ENCODE measurements around the gene CD22.
"Not testable (repeated sequence)": the region's sequence is repeated elsewhere in the genome, so short reads cannot be mapped to it uniquely, and the experiment has no call there.

CD22 gene

GRCh38 chr19:35359395-35359794 is 30.4 kb downstream of the CD22 start:
- not testable (repeated sequence) for DNase-seq

GRCh38 chr19:35360081-35360480 is 31.1 kb downstream of the CD22 start:
- DNase-seq: not testable (repeated sequence)

GRCh38 chr19:35360880-35361420 is 32.0 kb downstream of the CD22 start:
- no peak for DNase-seq

- no peak for DNase-seq
These were observed 33.4 kb downstream of the CD22 start for GRCh38 chr19:35362261-35363000.

GRCh38 chr19:35363001-35363590 is 34.1 kb downstream of the CD22 start:
- no peak for DNase-seq

- no peak for DNase-seq
These were observed 34.9 kb downstream of the CD22 start for GRCh38 chr19:35363711-35364425.

- DNase-seq: no peak
These were observed 36.3 kb downstream of the CD22 start for GRCh38 chr19:35365303-35365702.

- no peak for DNase-seq
These were observed 39.4 kb downstream of the CD22 start for GRCh38 chr19:35368378-35368777.

GRCh38 chr19:35369522-35369921 is 40.5 kb downstream of the CD22 start:
- no peak for DNase-seq

GRCh38 chr19:35370722-35371121 is 41.7 kb downstream of the CD22 start, which contains the start of gene GPR42:
Gene GPR42, plus strand, starts transcription at chr19:35371068. Its CDS starts 292 bp downstream, at chr19:35371360.
- no peak for DNase-seq

- no peak for DNase-seq
These were observed 44.5 kb downstream of the CD22 start for GRCh38 chr19:35373492-35373891.

- DNase-seq: not testable (repeated sequence)
These were observed 45.0 kb downstream of the CD22 start for GRCh38 chr19:35374031-35374430.

GRCh38 chr19:35375505-35376307 is 46.7 kb downstream of the CD22 start:
- DNase-seq: no peak

GRCh38 chr19:35377656-35378055 is 48.7 kb downstream of the CD22 start:
- no peak for DNase-seq

GRCh38 chr19:35378356-35378755 is 49.4 kb downstream of the CD22 start:
- no peak for DNase-seq

- DNase-seq: not testable (repeated sequence)
These were observed 50.6 kb downstream of the CD22 start for GRCh38 chr19:35379545-35379944.

- DNase-seq: no peak
These were observed 51.0 kb downstream of the CD22 start for GRCh38 chr19:35379992-35380391.

GRCh38 chr19:35380450-35381124 is 51.6 kb downstream of the CD22 start:
- DNase-seq: no peak

- no peak for DNase-seq
These were observed 52.3 kb downstream of the CD22 start for GRCh38 chr19:35381318-35381717.

GRCh38 chr19:35381926-35382325 is 52.9 kb downstream of the CD22 start:
- no peak for DNase-seq

GRCh38 chr19:35383536-35383935 is 54.5 kb downstream of the CD22 start:
- DNase-seq: no peak

Data from right kidney (tissue), 1 donor.